Astrocyte of the cerebellum (primary cell): Measurements from ENCODE around the gene NCEH1.

Experiments
- DNase-seq: peaks from one replicate; pipeline ENCODE4 v3.0.0-alpha.2; 2011; ENCODE audit warnings: low read depth
- H3K4me3 ChIP-seq: 2 replicates; pipeline ENCODE4 v1.5.1; 2011; ENCODE audit warnings: mild to moderate bottlenecking, low read depth, low read length, moderate library complexity
- CTCF ChIP-seq: IDR thresholded peaks from 2 replicates; pipeline ENCODE4 v1.5.1; 2012; ENCODE audit warnings: low read length, low read depth, moderate library complexity, mild to moderate bottlenecking; ENCODE audit errors: missing control alignments
- in situ Hi-C: cut with HindIII; loops from 2 replicates; pipeline ENCODE4 v1.10.0; 2017; ENCODE audit warnings: low sequenced_read_pairs

Gene NCEH1

GRCh38 chr3:172617013-172617706, 93.7 kb downstream of the NCEH1 start:
- in situ Hi-C loops, result no loop called here
- TF ChIP-seq CTCF, result no peak
- DNase-seq, result no peak
- H3K4me3 ChIP-seq, result no peak overlapping the region

- no peak for DNase-seq
- in situ Hi-C loops, result no loop called here
- no peak overlapping the region for H3K4me3 ChIP-seq
- TF ChIP-seq CTCF, result no peak
These were observed 94.8 kb downstream of the NCEH1 start for GRCh38 chr3:172616031-172616461.

GRCh38 chr3:172615296-172615695, 95.6 kb downstream of the NCEH1 start:
- DNase-seq, result no peak
- no peak for TF ChIP-seq CTCF
- no peak overlapping the region for H3K4me3 ChIP-seq
- in situ Hi-C loops, result no loop called here

- no peak overlapping the region for H3K4me3 ChIP-seq
- in situ Hi-C loops, result no loop called here
- DNase-seq, result no peak
- TF ChIP-seq CTCF, result no peak
These were observed 96.3 kb downstream of the NCEH1 start for GRCh38 chr3:172614340-172615274.

GRCh38 chr3:172613845-172614244, 97.0 kb downstream of the NCEH1 start:
- in situ Hi-C loops, result no loop called here
- TF ChIP-seq CTCF, result no peak
- no peak for DNase-seq
- H3K4me3 ChIP-seq, result no peak overlapping the region

GRCh38 chr3:172612871-172613678, 97.8 kb downstream of the NCEH1 start:
- DNase-seq, result no peak
- no peak for TF ChIP-seq CTCF
- in situ Hi-C loops, result no loop called here
- H3K4me3 ChIP-seq, result no peak overlapping the region
